ENCODE results near the gene MUC4. TPM values are rescaled to one million over a fixed set of nuclear protein-coding genes. Genes with fewer than 3 reads are reported as not detected.

The MUC4 gene
- total and polyA plus RNA-seq, 2 of the 4 experiments (the other 2 are of a cell fraction): not detected

DNA sequence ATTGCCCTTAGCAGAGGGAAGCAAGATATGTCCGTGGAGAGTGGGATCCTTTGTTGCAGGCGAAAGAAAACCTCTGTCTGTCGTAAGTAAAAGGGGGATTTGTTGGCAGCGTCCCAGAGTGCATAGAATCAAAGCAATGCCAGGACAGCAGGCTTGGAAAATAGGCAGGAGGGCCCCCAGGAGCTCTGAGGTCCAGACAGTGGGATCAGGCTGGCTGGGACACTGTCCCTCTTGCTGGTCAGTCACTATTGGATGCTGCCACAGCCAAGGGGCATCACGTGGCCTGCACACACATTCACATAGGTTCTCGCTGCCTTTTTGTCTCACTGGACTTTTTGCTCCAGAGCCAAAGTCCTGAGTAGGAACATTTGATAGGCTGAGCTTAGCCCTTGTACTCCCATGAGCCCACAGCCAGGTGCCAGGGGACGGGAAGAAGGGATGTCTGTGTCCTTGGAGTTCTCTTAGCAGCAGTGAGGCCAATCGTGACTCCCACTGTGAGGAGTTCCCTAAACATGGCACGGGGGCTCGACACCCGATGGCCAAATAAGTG is 80.3 kb downstream of the MUC4 start:
- H4K8ac ChIP-seq (ENCODE audit: low read depth in 2 of 2, low read length in 2 of 2): no peak overlapping the region
- H4K91ac ChIP-seq (ENCODE audit: insufficient read depth, low read depth, low read length): no peak overlapping the region
- 70% methylated on average over 11 of the region's 11 CpGs; no CpG with 5 or more reads in 1 of the 2 experiments for WGBS, 2 experiments (ENCODE audit: extremely low coverage in 2 of 2, insufficient read length in 1 of 2)
- dilution Hi-C loops (cut with HindIII; ENCODE audit: low sequenced_read_pairs, unreplicated experiment) (no loop called here), in situ Hi-C loops (cut with MboI; ENCODE audit: low sequenced_read_pairs) (no loop called here), intact Hi-C loops (cut with micrococcal nuclease) (no loop called here)
- H3K9ac ChIP-seq (ENCODE audit: low read depth, low read length): no peak overlapping the region
- H3K4me3 ChIP-seq (ENCODE audit: insufficient read depth, low read depth, low read length): no peak overlapping the region
- no peaks in the 10 kb centered on the region for H3K9me1 ChIP-seq (ENCODE audit: insufficient read depth, low read length)
- H2BK5ac ChIP-seq (ENCODE audit: low read depth, low read length, poor library complexity, severe bottlenecking): no peak overlapping the region
- ChIA-PET CTCF (interaction anchor here (0.6 kb wide), 1 partner anchor 12 kb away, joined by 3 read pairs; no protein-coding TSS in a partner anchor), POLR2A (ENCODE audit: unreplicated experiment) (no interaction called here)
- no peak overlapping the region for H2AK5ac ChIP-seq (ENCODE audit: low read depth, low read length)
- no peak overlapping the region for H2BK120ac ChIP-seq (ENCODE audit: low read depth, low read length)
- H3K4me1 ChIP-seq (ENCODE audit: control insufficient read depth, insufficient read depth, low read length): no peaks in the 10 kb centered on the region
- no peak overlapping the region for H2BK15ac ChIP-seq (ENCODE audit: low read depth, low read length)
- H3K18ac ChIP-seq (ENCODE audit: low read depth, low read length): no peak overlapping the region
- no TSS peak for BruUV-seq (replicated peaks)
- H2BK20ac ChIP-seq (ENCODE audit: low read depth, low read length): no peak overlapping the region
- no peak overlapping the region for H3K14ac ChIP-seq (replicated peaks; ENCODE audit: low read depth, low read length)
- H4K20me1 ChIP-seq (ENCODE audit: insufficient read depth, low read length): no peaks in the 10 kb centered on the region; the same call in 1 of the 2 replicates
- no peak overlapping the region for H3K4me2 ChIP-seq (ENCODE audit: low read depth, low read length)
- H3K79me1 ChIP-seq (ENCODE audit: low read depth in 1 of 2, low read length in 2 of 2): no peaks in the 10 kb centered on the region
- no peaks in the 10 kb centered on the region for H3K9me3 ChIP-seq (ENCODE audit: control insufficient read depth, insufficient read depth, low read length)
- H3K27me3 ChIP-seq (ENCODE audit: control insufficient read depth, insufficient read depth, low read length): peaks cover 59% of the 10 kb centered on the region
- H3K56ac ChIP-seq (ENCODE audit: extremely low read depth, insufficient read depth, low read length): no peak overlapping the region
- TF ChIP-seq, protein P1, sequence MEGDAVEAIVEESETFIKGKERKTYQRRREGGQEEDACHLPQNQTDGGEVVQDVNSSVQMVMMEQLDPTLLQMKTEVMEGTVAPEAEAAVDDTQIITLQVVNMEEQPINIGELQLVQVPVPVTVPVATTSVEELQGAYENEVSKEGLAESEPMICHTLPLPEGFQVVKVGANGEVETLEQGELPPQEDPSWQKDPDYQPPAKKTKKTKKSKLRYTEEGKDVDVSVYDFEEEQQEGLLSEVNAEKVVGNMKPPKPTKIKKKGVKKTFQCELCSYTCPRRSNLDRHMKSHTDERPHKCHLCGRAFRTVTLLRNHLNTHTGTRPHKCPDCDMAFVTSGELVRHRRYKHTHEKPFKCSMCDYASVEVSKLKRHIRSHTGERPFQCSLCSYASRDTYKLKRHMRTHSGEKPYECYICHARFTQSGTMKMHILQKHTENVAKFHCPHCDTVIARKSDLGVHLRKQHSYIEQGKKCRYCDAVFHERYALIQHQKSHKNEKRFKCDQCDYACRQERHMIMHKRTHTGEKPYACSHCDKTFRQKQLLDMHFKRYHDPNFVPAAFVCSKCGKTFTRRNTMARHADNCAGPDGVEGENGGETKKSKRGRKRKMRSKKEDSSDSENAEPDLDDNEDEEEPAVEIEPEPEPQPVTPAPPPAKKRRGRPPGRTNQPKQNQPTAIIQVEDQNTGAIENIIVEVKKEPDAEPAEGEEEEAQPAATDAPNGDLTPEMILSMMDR (conservative IDR thresholded peaks at IDR 0.05; ENCODE audit: low read depth, low read length): no peak
- TF ChIP-seq, protein P2, sequence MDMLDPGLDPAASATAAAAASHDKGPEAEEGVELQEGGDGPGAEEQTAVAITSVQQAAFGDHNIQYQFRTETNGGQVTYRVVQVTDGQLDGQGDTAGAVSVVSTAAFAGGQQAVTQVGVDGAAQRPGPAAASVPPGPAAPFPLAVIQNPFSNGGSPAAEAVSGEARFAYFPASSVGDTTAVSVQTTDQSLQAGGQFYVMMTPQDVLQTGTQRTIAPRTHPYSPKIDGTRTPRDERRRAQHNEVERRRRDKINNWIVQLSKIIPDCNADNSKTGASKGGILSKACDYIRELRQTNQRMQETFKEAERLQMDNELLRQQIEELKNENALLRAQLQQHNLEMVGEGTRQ (IDR thresholded peaks at IDR 0.05; ENCODE audit: low read depth, low read length): peak; percentile 19; the same call in 1 of the 2 replicates
- ATAC-seq (ENCODE audit: low read depth): no peak
- H3K27ac ChIP-seq (ENCODE audit: insufficient read depth, low read length): no peak overlapping the region
- no peak overlapping the region for H4K5ac ChIP-seq (ENCODE audit: low read depth, low read length)
- no peak for DNase-seq
- H3K4ac ChIP-seq (ENCODE audit: low read depth, low read length): no peak overlapping the region
- H2AFZ ChIP-seq (replicated peaks; ENCODE audit: low read length, poor library complexity): no peak overlapping the region
- H2AK9ac ChIP-seq (replicated peaks; ENCODE audit: low read depth, low read length, poor library complexity): peak overlapping the region; percentile 20
- no peaks in the 10 kb centered on the region for H3K36me3 ChIP-seq (ENCODE audit: control insufficient read depth, insufficient read depth, low read length)
- H3K23ac ChIP-seq (ENCODE audit: low read depth, low read length): no peak overlapping the region

All from IMR-90 (cell line).